GM12878 (cell line): ENCODE data around the gene IPO11. TPM values are rescaled to one million over a fixed set of nuclear protein-coding genes. Genes with fewer than 3 reads are reported as not detected.

Experiments
- ATAC-seq: fragments of 200-7000 bp; cut with Tn5 transposase; 3 replicates; pipeline ENCODE4 v1.9.1; 2020; ENCODE audit warnings: mild to moderate bottlenecking, moderate library complexity
- BruUV-seq: library from RNA; stranded (reverse); fragments of 400-500 nt; replicated peaks from 2 replicates; lab custom pipeline; 2021; lab: Mats Ljungman, UMichigan
- CTCF ChIA-PET: fragments of 300-600 bp; sonication (Branson Sonifier 250); formaldehyde crosslinking; extraction: SDS; loops from one replicate; lab custom pipeline; 2021; ENCODE audit warnings: inconsistent platforms; lab: Yijun Ruan, JAX
- POLR2A ChIA-PET: fragments of 350-600 bp; formaldehyde crosslinking; extraction: SDS; loops from one replicate; lab custom pipeline; 2021; ENCODE audit warnings: inconsistent platforms; lab: Charles Lee
- RAD21 ChIA-PET: fragments of 300-600 bp; sonication (Branson Sonifier 250); formaldehyde crosslinking; loops from one replicate; lab custom pipeline; 2023; ENCODE audit warnings: antibody characterized with exemption; ENCODE audit not compliant: unreplicated experiment; lab: Charles Lee
- SMC1A ChIA-PET: fragments of 300-600 bp; sonication (Branson Sonifier 250); formaldehyde crosslinking; loops from one replicate; lab custom pipeline; 2023; ENCODE audit not compliant: unreplicated experiment, uncharacterized antibody; lab: Charles Lee
- DNase-seq: peaks from one replicate; pipeline ENCODE4 v3.0.0-alpha.2; 2011; ENCODE audit warnings: low read depth, low spot score
- FAIRE-seq: peaks from 3 replicates; lab custom pipeline; 2011; peaks lifted over from hg19 to GRCh38; lab: Jason Lieb, UNC
- H2AFZ ChIP-seq: 2 replicates; pipeline ENCODE4 v1.6.0; 2011; ENCODE audit warnings: low read depth, low read length, control low read depth; ENCODE audit not compliant: control insufficient read depth
- H3K27ac ChIP-seq: 2 replicates; pipeline ENCODE4 v1.5.1; 2011; ENCODE audit warnings: control low read depth; ENCODE audit not compliant: control insufficient read depth, insufficient read depth
- H3K27me3 ChIP-seq, 2 experiments: replicated peaks in 1 of 2; 2 replicates each; pipeline versions ENCODE4 v1.6.0 to v1.6.1; 2011; ENCODE audit warnings: low read length in 1 of 2; ENCODE audit not compliant: control insufficient read depth in 2 of 2, insufficient read depth in 2 of 2
- H3K36me3 ChIP-seq, 2 experiments: 2 replicates each; pipeline ENCODE4 v1.5.1; 2011; ENCODE audit warnings: low read length in 1 of 2; ENCODE audit not compliant: control insufficient read depth in 2 of 2, insufficient read depth in 2 of 2
- H3K4me1 ChIP-seq: 2 replicates; pipeline ENCODE4 v1.6.1; 2011; ENCODE audit warnings: mild to moderate bottlenecking, low read length, moderate library complexity, mixed read lengths; ENCODE audit not compliant: control insufficient read depth, insufficient read depth
- H3K4me2 ChIP-seq: 2 replicates; pipeline ENCODE4 v1.6.0; 2011; ENCODE audit warnings: control low read depth; ENCODE audit not compliant: control insufficient read depth, insufficient read depth
- H3K4me3 ChIP-seq: fragments of 200-600 bp; sonication (generic); 2 replicates; pipeline ENCODE4 v1.5.1; 2016
- H3K79me2 ChIP-seq: 2 replicates; pipeline ENCODE4 v1.6.0; 2011; ENCODE audit warnings: low read length; ENCODE audit not compliant: control insufficient read depth, insufficient read depth
- H3K9ac ChIP-seq: 2 replicates; pipeline ENCODE4 v1.8.0; 2011; ENCODE audit warnings: low read length, control low read depth, mixed read lengths; ENCODE audit not compliant: control insufficient read depth, insufficient read depth
- H3K9me3 ChIP-seq: replicated peaks from 3 replicates; pipeline ENCODE4 v1.5.1; 2011; ENCODE audit warnings: mild to moderate bottlenecking, low read length; ENCODE audit not compliant: control insufficient read depth, insufficient read depth
- H4K20me1 ChIP-seq: 2 replicates; pipeline ENCODE4 v1.6.0; 2011; ENCODE audit not compliant: control insufficient read depth, insufficient read depth
- HDGF ChIP-seq: fragments of 450-650 bp; IDR thresholded peaks from 2 replicates; pipeline ENCODE4 v1.6.1; 2016; ENCODE audit warnings: antibody characterized with exemption
- PML ChIP-seq: IDR thresholded peaks from 2 replicates; pipeline ENCODE4 v1.6.1; 2012; ENCODE audit warnings: low read length, inconsistent platforms
- WGBS: methylation state at CpG from one replicate; pipeline ENCODE4 v1.1.6; 2016; ENCODE audit warnings: low lambda C conversion rate; ENCODE audit not compliant: insufficient replicate concordance, insufficient coverage; ENCODE audit errors: missing lambda C conversion rate; 5-methylcytosine and 5-hydroxymethylcytosine counted together
- in situ Hi-C: fragments of 300-500 bp; cut with MboI; formaldehyde crosslinking; loops from 9 replicates; pipeline ENCODE4 v1.14.3; 2018; ENCODE audit warnings: mixed read lengths
- intact Hi-C: fragments of 100-400 bp; cut with micrococcal nuclease; formaldehyde crosslinking; loops from one replicate; pipeline ENCODE4 v1.14.2; 2022; ENCODE audit not compliant: unreplicated experiment
- polyA plus RNA-seq, 11 experiments: library from polyadenylated mRNA; depleted of rRNA in 4 of 11; unstranded in 6 of 11; stranded (reverse) in 5 of 11; fragments of >200 nt; fragmentation: Nextera tagmentation in 4 of 11; fragmentation: Illumina TruSeq in 1 of 11; extraction: Ambion mirVana in 4 of 11; extraction: Trizol in 1 of 11; gene quantifications; 1 replicate in 1 of 11; 2 replicates in 10 of 11; pipeline versions ENCODE4 v1.2.1 to v1.2.3, GENCODE V29; 2011 to 2016; ENCODE audit warnings: inconsistent platforms in 2 of 11, missing spikeins in 2 of 11, low read depth in 1 of 11
- total RNA-seq, 4 experiments: library from RNA; depleted of rRNA in 3 of 4; stranded (reverse); fragments of >200 nt in 3 of 4; fragmentation: Illumina TruSeq in 1 of 4; extraction: Trizol in 1 of 4; gene quantifications; 2 replicates each; pipeline versions ENCODE4 v1.2.1 to v1.2.3, GENCODE V29; 2013 to 2021
- TF ChIP-seq, protein P1 (sequence below): fragments of 450-650 bp; IDR thresholded peaks from 2 replicates; pipeline ENCODE4 v1.6.1; 2017; ENCODE audit warnings: antibody characterized with exemption, mild to moderate bottlenecking, moderate library complexity
- TF ChIP-seq, protein P2 (sequence below): fragments of 450-650 bp; formaldehyde crosslinking; IDR thresholded peaks from 2 replicates; pipeline ENCODE4 v1.4.0; 2020; ENCODE audit warnings: mild to moderate bottlenecking, moderate library complexity
- TF ChIP-seq, protein P3 (sequence below): fragments of 450-650 bp; formaldehyde crosslinking; IDR thresholded peaks from 2 replicates; pipeline ENCODE4 v1.4.0; 2022; ENCODE audit warnings: mild to moderate bottlenecking, moderate library complexity
- TF ChIP-seq, protein P4 (sequence below): IDR thresholded peaks from 2 replicates; pipeline ENCODE4 v1.6.1; 2012; ENCODE audit warnings: improper control_type of control experiment, low read depth, low read length; ENCODE audit not compliant: insufficient replicate concordance

The IPO11 gene
- total and polyA plus RNA-seq, 10 of the 15 experiments (the other 5 are each of a cell fraction or from before 2014, with no cell fraction given): 14.1 to 49.3 (median 29.8) TPM

DNA sequence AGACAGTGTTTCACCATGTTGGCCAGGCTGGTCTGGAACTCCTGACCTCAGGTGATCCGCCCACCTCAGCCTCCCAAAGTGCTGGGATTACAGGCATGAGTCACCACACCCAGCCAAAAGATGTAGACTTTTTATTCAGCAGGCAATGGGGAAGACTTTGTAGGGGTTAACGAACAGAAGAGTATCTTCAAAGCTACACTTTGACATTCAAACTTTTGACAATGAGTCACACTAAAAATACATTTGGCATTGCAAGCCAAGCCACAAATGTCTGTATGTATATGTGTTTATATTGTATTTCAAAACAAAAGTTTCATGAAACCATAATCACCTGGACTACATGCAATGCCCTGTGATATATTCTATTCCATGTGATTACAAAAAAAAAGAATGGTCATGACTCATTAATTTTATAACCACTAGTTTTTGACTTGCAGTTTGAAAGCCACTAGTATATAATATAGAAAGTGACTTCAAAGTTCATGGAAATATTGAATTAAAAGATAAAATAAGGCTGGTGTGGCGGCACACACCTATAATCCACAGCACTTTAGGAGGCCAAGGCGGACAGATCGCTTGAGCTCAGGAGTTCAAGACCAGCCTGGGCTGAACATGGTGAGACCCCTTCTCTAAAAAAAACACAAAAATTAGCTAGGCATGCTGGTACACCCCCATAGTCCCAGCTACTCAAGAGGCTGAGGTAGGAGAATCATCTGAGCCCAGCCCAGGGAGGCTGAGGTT lies 17.2 kb upstream of the IPO11 start:
- ATAC-seq (no peak), DNase-seq (no peak), FAIRE-seq (no peak)
- no peaks in the 10 kb centered on the region for H3K4me1 ChIP-seq
- SMC1A ChIA-PET: interaction anchor here (0.7 to 3.2 kb wide), 4 partner anchors 8 to 88 kb away, joined by 3 to 13 read pairs (median 6); partner anchors contain the start of genes DIMT1 and IPO11
- peaks cover 0 to 2% of the 10 kb centered on the region in 2 experiments; a peak in 3 of 4 replicates for H3K36me3 ChIP-seq
- H3K4me2 ChIP-seq: no peak overlapping the region
- intact Hi-C loops (no loop called here), in situ Hi-C loops (no loop called here)
- CTCF ChIA-PET: interaction anchor here (0.9 kb wide), 1 partner anchor 19 kb away, joined by 3 read pairs; no protein-coding TSS in a partner anchor
- no peaks in the 10 kb centered on the region for H4K20me1 ChIP-seq
- H3K4me3 ChIP-seq: no peak overlapping the region
- no peak overlapping the region for H3K9ac ChIP-seq
- no TSS peak for BruUV-seq
- 87% methylated on average over 5 of the region's 5 CpGs for WGBS
- no peaks in the 10 kb centered on the region for H3K79me2 ChIP-seq
- no peaks in the 10 kb centered on the region for H3K27me3 ChIP-seq
- POLR2A ChIA-PET: interaction anchor here (0.7 to 1.2 kb wide), 2 partner anchors 9 to 10 kb away, joined by 3 to 4 read pairs; partner anchors contain the start of gene DIMT1
- no peak overlapping the region for H3K27ac ChIP-seq
- no peak overlapping the region for H2AFZ ChIP-seq
- H3K9me3 ChIP-seq: no peaks in the 10 kb centered on the region
- RAD21 ChIA-PET: no interaction called here
- TF ChIP-seq PML (no peak), HDGF (no peak)
- TF ChIP-seq, protein P1, sequence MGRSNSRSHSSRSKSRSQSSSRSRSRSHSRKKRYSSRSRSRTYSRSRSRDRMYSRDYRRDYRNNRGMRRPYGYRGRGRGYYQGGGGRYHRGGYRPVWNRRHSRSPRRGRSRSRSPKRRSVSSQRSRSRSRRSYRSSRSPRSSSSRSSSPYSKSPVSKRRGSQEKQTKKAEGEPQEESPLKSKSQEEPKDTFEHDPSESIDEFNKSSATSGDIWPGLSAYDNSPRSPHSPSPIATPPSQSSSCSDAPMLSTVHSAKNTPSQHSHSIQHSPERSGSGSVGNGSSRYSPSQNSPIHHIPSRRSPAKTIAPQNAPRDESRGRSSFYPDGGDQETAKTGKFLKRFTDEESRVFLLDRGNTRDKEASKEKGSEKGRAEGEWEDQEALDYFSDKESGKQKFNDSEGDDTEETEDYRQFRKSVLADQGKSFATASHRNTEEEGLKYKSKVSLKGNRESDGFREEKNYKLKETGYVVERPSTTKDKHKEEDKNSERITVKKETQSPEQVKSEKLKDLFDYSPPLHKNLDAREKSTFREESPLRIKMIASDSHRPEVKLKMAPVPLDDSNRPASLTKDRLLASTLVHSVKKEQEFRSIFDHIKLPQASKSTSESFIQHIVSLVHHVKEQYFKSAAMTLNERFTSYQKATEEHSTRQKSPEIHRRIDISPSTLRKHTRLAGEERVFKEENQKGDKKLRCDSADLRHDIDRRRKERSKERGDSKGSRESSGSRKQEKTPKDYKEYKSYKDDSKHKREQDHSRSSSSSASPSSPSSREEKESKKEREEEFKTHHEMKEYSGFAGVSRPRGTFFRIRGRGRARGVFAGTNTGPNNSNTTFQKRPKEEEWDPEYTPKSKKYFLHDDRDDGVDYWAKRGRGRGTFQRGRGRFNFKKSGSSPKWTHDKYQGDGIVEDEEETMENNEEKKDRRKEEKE: no peak
- TF ChIP-seq, protein P2, sequence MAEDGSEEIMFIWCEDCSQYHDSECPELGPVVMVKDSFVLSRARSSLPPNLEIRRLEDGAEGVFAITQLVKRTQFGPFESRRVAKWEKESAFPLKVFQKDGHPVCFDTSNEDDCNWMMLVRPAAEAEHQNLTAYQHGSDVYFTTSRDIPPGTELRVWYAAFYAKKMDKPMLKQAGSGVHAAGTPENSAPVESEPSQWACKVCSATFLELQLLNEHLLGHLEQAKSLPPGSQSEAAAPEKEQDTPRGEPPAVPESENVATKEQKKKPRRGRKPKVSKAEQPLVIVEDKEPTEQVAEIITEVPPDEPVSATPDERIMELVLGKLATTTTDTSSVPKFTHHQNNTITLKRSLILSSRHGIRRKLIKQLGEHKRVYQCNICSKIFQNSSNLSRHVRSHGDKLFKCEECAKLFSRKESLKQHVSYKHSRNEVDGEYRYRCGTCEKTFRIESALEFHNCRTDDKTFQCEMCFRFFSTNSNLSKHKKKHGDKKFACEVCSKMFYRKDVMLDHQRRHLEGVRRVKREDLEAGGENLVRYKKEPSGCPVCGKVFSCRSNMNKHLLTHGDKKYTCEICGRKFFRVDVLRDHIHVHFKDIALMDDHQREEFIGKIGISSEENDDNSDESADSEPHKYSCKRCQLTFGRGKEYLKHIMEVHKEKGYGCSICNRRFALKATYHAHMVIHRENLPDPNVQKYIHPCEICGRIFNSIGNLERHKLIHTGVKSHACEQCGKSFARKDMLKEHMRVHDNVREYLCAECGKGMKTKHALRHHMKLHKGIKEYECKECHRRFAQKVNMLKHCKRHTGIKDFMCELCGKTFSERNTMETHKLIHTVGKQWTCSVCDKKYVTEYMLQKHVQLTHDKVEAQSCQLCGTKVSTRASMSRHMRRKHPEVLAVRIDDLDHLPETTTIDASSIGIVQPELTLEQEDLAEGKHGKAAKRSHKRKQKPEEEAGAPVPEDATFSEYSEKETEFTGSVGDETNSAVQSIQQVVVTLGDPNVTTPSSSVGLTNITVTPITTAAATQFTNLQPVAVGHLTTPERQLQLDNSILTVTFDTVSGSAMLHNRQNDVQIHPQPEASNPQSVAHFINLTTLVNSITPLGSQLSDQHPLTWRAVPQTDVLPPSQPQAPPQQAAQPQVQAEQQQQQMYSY (CRISPR knock-in tag): no peak
- TF ChIP-seq, protein P3, sequence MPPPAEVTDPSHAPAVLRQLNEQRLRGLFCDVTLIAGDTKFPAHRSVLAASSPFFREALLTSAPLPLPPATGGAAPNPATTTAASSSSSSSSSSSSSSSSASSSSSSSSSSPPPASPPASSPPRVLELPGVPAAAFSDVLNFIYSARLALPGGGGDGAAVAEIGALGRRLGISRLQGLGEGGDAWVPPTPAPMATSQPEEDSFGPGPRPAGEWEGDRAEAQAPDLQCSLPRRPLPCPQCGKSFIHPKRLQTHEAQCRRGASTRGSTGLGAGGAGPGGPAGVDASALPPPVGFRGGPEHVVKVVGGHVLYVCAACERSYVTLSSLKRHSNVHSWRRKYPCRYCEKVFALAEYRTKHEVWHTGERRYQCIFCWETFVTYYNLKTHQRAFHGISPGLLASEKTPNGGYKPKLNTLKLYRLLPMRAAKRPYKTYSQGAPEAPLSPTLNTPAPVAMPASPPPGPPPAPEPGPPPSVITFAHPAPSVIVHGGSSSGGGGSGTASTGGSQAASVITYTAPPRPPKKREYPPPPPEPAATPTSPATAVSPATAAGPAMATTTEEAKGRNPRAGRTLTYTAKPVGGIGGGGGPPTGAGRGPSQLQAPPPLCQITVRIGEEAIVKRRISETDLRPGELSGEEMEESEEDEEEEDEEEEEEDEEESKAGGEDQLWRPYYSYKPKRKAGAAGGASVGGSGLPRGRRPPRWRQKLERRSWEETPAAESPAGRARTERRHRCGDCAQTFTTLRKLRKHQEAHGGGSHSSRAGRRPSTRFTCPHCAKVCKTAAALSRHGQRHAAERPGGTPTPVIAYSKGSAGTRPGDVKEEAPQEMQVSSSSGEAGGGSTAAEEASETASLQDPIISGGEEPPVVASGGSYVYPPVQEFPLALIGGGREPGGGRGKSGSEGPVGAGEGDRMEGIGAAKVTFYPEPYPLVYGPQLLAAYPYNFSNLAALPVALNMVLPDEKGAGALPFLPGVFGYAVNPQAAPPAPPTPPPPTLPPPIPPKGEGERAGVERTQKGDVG (CRISPR knock-in tag): no peak
- TF ChIP-seq, protein P4, sequence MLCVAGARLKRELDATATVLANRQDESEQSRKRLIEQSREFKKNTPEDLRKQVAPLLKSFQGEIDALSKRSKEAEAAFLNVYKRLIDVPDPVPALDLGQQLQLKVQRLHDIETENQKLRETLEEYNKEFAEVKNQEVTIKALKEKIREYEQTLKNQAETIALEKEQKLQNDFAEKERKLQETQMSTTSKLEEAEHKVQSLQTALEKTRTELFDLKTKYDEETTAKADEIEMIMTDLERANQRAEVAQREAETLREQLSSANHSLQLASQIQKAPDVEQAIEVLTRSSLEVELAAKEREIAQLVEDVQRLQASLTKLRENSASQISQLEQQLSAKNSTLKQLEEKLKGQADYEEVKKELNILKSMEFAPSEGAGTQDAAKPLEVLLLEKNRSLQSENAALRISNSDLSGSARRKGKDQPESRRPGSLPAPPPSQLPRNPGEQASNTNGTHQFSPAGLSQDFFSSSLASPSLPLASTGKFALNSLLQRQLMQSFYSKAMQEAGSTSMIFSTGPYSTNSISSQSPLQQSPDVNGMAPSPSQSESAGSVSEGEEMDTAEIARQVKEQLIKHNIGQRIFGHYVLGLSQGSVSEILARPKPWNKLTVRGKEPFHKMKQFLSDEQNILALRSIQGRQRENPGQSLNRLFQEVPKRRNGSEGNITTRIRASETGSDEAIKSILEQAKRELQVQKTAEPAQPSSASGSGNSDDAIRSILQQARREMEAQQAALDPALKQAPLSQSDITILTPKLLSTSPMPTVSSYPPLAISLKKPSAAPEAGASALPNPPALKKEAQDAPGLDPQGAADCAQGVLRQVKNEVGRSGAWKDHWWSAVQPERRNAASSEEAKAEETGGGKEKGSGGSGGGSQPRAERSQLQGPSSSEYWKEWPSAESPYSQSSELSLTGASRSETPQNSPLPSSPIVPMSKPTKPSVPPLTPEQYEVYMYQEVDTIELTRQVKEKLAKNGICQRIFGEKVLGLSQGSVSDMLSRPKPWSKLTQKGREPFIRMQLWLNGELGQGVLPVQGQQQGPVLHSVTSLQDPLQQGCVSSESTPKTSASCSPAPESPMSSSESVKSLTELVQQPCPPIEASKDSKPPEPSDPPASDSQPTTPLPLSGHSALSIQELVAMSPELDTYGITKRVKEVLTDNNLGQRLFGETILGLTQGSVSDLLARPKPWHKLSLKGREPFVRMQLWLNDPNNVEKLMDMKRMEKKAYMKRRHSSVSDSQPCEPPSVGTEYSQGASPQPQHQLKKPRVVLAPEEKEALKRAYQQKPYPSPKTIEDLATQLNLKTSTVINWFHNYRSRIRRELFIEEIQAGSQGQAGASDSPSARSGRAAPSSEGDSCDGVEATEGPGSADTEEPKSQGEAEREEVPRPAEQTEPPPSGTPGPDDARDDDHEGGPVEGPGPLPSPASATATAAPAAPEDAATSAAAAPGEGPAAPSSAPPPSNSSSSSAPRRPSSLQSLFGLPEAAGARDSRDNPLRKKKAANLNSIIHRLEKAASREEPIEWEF: no peak
